Mesothelial cell of epicardium (in vitro differentiated cells): Measurements from ENCODE around the gene CDC42BPA. TPM values are rescaled to one million over a fixed set of nuclear protein-coding genes. Genes with fewer than 3 reads are reported as not detected.
A peak's percentile ranks its signal among the peaks of the same experiment; 100 is the strongest.
"Not testable (repeated sequence)": the region's sequence is repeated elsewhere in the genome, so short reads cannot be mapped to it uniquely, and the experiment has no call there.

ENCODE experiments used
- DNase-seq, 2 experiments: peaks; one replicate each; pipeline ENCODE4 v3.0.0; 2021; ENCODE audit warnings: low spot score in 2 of 2; ENCODE audit not compliant: unreplicated experiment in 2 of 2
- H3K27ac Mint-ChIP-seq: 2 replicates; pipeline ENCODE4 v1.8.0; 2021; ENCODE audit warnings: mixed read lengths
- H3K27me3 Mint-ChIP-seq: 2 replicates; pipeline ENCODE4 v1.8.0; 2021; ENCODE audit warnings: low read depth, mixed read lengths
- H3K36me3 Mint-ChIP-seq: 2 replicates; pipeline ENCODE4 v1.8.0; 2021; ENCODE audit warnings: mixed read lengths
- H3K4me1 Mint-ChIP-seq: 2 replicates; pipeline ENCODE4 v1.8.0; 2021; ENCODE audit warnings: mixed read lengths
- H3K4me3 Mint-ChIP-seq: 2 replicates; pipeline ENCODE4 v1.8.0; 2021; ENCODE audit warnings: mild to moderate bottlenecking, moderate library complexity, mixed read lengths
- H3K9me3 Mint-ChIP-seq: 2 replicates; pipeline ENCODE4 v1.8.0; 2021; ENCODE audit warnings: mixed read lengths
- CTCF ChIP-seq: fragments of 200-600 bp; sonication (generic); IDR thresholded peaks from one replicate; pipeline ENCODE4 v1.5.0; 2021; ENCODE audit warnings: antibody characterized with exemption; ENCODE audit not compliant: unreplicated experiment
- total RNA-seq: library from RNA; stranded (reverse); gene quantifications from 3 replicates; pipeline ENCODE4 v1.2.1, GENCODE V29; 2021

CDC42BPA gene
- total RNA-seq, 1 donor from 2014 or later, result 44.4 TPM

GRCh38 chr1:227244339-227245118 lies 73.8 kb downstream of the CDC42BPA start:
- Mint-ChIP-seq H3K4me1 (peaks cover 10% of the 10 kb centered on the region), H3K36me3 (peaks cover 19% of the 10 kb centered on the region), H3K4me3 (no peak overlapping the region), H3K27ac (no peak overlapping the region), H3K9me3 (peaks cover 18% of the 10 kb centered on the region), H3K27me3 (no peaks in the 10 kb centered on the region)
- TF ChIP-seq CTCF, result no peak
- DNase-seq, result no peak

- H3K27me3 Mint-ChIP-seq, result no peaks in the 10 kb centered on the region
- peaks cover 3% of the 10 kb centered on the region for H3K9me3 Mint-ChIP-seq
- TF ChIP-seq CTCF, result no peak
- H3K27ac Mint-ChIP-seq, result no peak overlapping the region
- H3K4me1 Mint-ChIP-seq, result peaks cover 10% of the 10 kb centered on the region
- H3K4me3 Mint-ChIP-seq, result no peak overlapping the region
- peaks cover 10% of the 10 kb centered on the region for H3K36me3 Mint-ChIP-seq
- DNase-seq, result no peak
Observed at GRCh38 chr1:227242811-227243682, 75.2 kb downstream of the CDC42BPA start.

GRCh38 chr1:227240983-227241382 lies 77.3 kb downstream of the CDC42BPA start:
- Mint-ChIP-seq H3K9me3 (no peaks in the 10 kb centered on the region), H3K4me3 (no peak overlapping the region), H3K4me1 (peaks cover 8% of the 10 kb centered on the region), H3K27ac (no peak overlapping the region), H3K27me3 (no peaks in the 10 kb centered on the region), H3K36me3 (peaks cover under 1% of the 10 kb centered on the region)
- TF ChIP-seq CTCF, result no peak
- no peak for DNase-seq

- H3K27me3 Mint-ChIP-seq, result no peaks in the 10 kb centered on the region
Observed at GRCh38 chr1:227234998-227235405, 83.3 kb downstream of the CDC42BPA start.

GRCh38 chr1:227231128-227231527 lies 87.2 kb downstream of the CDC42BPA start:
- H3K27me3 Mint-ChIP-seq, H3K9me3 Mint-ChIP-seq, H3K4me3 Mint-ChIP-seq, H3K4me1 Mint-ChIP-seq, DNase-seq, H3K36me3 Mint-ChIP-seq, H3K27ac Mint-ChIP-seq: not testable (repeated sequence)

More at GRCh38 chr1:227234998-227235405, 83.3 kb downstream of the CDC42BPA start:
- Mint-ChIP-seq H3K36me3 (peaks cover 6% of the 10 kb centered on the region), H3K4me3 (no peak overlapping the region), H3K9me3 (no peaks in the 10 kb centered on the region), H3K4me1 (no peaks in the 10 kb centered on the region), H3K27ac (no peak overlapping the region)
- no peak for DNase-seq
- TF ChIP-seq CTCF, result peak; percentile 29

- no peak for DNase-seq
- H3K9me3 Mint-ChIP-seq, result peaks cover 3% of the 10 kb centered on the region
- no peaks in the 10 kb centered on the region for H3K27me3 Mint-ChIP-seq
- TF ChIP-seq CTCF, result no peak
- no peak overlapping the region for H3K27ac Mint-ChIP-seq
- no peak overlapping the region for H3K4me3 Mint-ChIP-seq
- peaks cover 5% of the 10 kb centered on the region for H3K4me1 Mint-ChIP-seq
- H3K36me3 Mint-ChIP-seq, result peaks cover 6% of the 10 kb centered on the region
Observed at GRCh38 chr1:227228201-227228600, 90.1 kb downstream of the CDC42BPA start.
